HG03342 (cell line): ENCODE data around the gene CCT8L2.
"Not testable (repeated sequence)": the region's sequence is repeated elsewhere in the genome, so short reads cannot be mapped to it uniquely, and the experiment has no call there.

Experiments used
- ATAC-seq: cut with Tn5 transposase; IDR thresholded peaks from one replicate; pipeline ENCODE4 v1.9.1; 2021; ENCODE audit warnings: mild to moderate bottlenecking, moderate library complexity; ENCODE audit not compliant: unreplicated experiment

The CCT8L2 gene, protein sequence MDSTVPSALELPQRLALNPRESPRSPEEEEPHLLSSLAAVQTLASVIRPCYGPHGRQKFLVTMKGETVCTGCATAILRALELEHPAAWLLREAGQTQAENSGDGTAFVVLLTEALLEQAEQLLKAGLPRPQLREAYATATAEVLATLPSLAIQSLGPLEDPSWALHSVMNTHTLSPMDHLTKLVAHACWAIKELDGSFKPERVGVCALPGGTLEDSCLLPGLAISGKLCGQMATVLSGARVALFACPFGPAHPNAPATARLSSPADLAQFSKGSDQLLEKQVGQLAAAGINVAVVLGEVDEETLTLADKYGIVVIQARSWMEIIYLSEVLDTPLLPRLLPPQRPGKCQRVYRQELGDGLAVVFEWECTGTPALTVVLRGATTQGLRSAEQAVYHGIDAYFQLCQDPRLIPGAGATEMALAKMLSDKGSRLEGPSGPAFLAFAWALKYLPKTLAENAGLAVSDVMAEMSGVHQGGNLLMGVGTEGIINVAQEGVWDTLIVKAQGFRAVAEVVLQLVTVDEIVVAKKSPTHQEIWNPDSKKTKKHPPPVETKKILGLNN

GRCh38 chr22:16592710-16593109 is at the start of gene CCT8L2:
TSS of gene CCT8L2 (minus strand) at chr22:16592810. CDS start at chr22:16592550, 260 bp downstream.
- ATAC-seq = not testable (repeated sequence)

- ATAC-seq = not testable (repeated sequence)
Observed at GRCh38 chr22:16635442-16635841, 42.8 kb upstream of the CCT8L2 start.

- ATAC-seq = not testable (repeated sequence)
Observed at GRCh38 chr22:16634092-16634491, 41.5 kb upstream of the CCT8L2 start.

GRCh38 chr22:16628476-16628875 is 35.9 kb upstream of the CCT8L2 start:
- ATAC-seq = not testable (repeated sequence)

GRCh38 chr22:16625018-16625417 is 32.4 kb upstream of the CCT8L2 start:
- not testable (repeated sequence) for ATAC-seq

GRCh38 chr22:16623595-16623994 is 31.0 kb upstream of the CCT8L2 start:
- ATAC-seq = not testable (repeated sequence)

DNA sequence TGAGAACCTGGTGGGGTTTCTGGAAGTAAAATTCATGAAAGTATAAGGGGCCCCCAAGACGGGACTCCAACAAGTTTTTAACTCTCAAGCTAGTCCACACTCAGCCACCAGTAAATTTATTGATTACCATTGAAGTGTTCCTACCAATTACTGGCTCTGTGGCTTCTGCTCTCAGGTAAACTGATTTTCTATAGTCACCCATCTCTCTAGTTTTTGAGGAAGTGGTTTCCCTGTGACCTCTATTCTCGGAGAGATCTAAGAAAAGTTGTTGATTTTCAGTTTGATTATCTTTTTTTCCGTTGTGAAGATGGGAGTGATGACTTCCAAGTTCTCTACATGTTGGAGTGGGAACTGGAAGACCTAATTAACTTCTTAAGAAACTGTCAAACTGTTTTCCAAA is 24.9 kb upstream of the CCT8L2 start:
- not testable (repeated sequence) for ATAC-seq

- not testable (repeated sequence) for ATAC-seq
Observed at GRCh38 chr22:16616390-16616938, 23.9 kb upstream of the CCT8L2 start.

GRCh38 chr22:16615606-16616245 is 23.1 kb upstream of the CCT8L2 start:
- ATAC-seq = not testable (repeated sequence)

- no peak for ATAC-seq
Observed at GRCh38 chr22:16609548-16610261, 17.1 kb upstream of the CCT8L2 start.

DNA sequence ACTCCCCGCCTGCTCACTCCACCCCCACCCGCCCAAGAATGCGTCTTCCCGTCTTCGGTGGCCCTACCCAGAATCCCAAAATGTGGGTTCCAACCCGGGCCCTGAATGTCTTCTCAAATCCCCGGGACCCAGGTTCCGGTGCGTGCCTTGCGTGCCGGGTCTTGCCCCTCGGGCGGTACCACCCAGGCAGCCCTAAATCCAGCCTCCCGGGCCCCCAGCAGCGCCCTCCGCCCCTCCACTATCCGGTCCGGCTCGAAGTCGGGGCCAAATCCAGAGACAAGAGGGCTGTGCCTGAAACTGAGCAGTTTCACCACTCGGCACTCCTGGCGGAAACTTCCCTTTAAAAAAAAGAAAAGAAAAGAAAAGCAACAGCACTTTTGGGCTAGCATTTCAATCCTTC is 16.3 kb upstream of the CCT8L2 start:
- no peak for ATAC-seq

DNA sequence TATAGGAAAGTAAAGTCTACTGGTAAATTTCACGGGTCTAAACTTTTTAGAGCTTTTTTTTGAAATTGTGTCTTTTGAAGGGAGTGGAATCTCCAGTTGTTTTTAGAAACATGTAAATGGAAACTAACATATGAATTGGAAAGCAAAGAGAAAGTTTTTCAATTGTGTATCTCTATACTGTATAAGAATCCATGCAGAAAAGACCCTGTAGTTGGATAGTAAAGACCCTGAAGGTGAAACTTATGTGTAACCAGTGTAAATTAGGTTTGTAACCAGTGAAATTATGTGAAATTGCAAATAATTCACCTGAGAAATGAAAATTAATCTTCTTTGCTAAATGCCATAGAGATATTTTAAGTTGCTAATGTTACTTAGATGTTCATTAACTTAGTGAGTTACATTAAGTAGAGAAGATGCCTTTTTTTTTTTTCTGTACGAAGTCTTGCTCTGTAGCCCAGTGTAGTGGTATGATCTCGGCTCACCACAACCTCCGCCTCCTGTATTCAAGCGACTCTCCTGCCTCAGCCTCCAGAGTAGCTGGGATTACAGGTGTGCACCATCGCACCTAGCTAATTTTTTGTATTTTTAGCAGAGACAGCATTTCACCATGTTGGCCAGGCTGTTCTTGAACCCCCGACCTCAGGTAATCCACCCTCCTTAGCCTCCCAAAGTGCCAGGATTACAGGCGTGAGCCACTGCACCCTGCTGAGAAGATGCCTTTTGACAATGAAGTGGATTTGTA is 11.8 kb upstream of the CCT8L2 start:
- not testable (repeated sequence) for ATAC-seq

DNA sequence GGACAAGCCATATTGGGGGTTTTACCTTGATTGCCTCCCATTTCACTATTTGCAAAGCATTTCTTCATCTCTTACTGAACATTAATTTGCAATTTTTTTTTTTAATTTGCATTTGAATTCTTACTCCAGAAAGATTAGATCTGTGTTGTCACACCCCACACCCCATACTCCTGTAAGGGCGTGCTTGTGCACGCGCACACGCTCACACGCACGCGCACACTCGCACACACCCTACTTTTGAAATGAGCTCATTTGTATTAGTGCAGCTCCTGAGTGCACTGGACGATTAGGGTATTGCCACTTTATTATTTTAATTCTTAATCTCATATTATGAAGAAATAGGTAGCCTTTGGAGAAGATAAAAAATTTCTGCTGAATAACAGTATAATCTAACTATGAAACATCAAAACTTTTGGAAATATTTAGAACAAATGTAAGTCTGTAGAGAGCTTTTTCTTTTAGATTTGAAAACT is 11.2 kb upstream of the CCT8L2 start:
- not testable (repeated sequence) for ATAC-seq

- ATAC-seq = no peak
Observed at GRCh38 chr22:16603448-16603768, 10.8 kb upstream of the CCT8L2 start.

- ATAC-seq = not testable (repeated sequence)
Observed at GRCh38 chr22:16602728-16603447, 10.3 kb upstream of the CCT8L2 start.

DNA sequence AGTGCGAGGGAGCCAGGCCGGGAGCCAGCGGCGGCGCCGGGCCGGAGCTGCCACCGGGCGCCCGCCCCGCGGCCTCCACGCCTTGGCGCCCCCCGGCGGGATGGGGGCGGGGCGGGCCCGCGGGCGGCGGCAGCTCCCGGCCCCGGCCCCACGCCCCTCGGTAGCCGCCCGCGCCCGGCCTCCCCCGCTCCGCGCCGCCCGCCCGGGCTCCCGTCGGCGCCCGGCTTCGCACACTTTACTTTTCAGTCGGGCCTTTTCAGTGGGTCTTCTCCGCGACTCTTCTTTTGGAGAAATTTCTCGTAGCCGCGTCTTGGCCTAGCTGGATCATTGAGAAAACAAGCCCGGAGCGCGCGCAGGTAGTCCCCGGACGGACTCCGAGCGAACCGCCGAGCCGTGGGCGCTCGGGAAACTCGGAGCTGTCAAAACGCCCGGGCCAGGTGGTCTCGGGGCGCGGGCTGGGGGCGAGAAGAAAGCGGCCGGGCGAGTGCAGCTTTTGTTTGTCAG is 9.7 kb upstream of the CCT8L2 start:
- not testable (repeated sequence) for ATAC-seq

DNA sequence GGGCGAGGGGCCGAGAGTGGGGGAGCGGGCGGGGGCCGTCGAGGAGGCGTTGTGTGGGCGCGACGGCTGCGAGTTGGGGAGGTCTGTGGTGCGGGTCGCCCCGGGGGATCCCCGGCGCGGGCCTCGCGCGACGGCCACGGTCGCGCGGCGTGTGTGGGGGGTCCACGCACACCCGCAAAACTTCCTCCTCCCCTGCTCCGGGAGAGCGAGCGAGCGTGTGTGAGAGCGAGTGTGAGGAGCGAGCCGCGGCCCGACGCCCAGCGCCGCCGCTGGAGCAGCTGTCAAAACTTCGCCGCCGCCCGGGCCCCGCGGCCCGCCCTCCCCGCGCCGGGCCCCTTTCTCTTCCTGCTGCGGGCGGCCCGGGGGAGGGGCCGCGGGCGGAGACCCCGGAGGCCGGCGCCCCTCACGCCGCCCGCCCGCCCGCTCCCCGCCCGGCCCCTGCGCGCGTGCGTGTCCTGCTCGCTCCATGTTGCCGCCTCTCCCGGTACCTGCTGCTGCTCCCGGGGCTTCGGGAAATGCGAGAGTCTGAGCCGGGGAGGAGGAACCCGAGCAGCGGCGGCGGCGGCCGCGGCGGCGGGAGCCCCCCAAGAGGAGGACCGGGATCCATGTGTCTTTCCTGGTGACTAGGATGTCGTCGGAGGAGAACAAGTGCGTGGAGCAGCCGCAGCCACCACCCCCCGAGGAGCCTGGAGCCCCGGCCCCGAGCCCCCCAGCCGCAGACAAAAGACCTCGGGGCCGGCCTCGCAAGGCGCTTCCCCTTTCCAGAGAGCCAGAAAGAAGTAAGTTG is 9.0 kb upstream of the CCT8L2 start:
- ATAC-seq = no peak

GRCh38 chr22:16600644-16601436 is 8.2 kb upstream of the CCT8L2 start:
- ATAC-seq = not testable (repeated sequence)
